ENCODE data around the gene MRPL38.
"Not testable (repeated sequence)": the region's sequence is repeated elsewhere in the genome, so short reads cannot be mapped to it uniquely, and the experiment has no call there.

The MRPL38 gene

GRCh38 chr17:75891605-75892555 lies 12.8 kb downstream of the MRPL38 start:
- no peak overlapping the region for H3K27ac ChIP-seq
- no peak overlapping the region for H3K4me2 ChIP-seq
- no peak overlapping the region for H3K4me3 ChIP-seq
- H3K36me3 ChIP-seq: peaks cover 46% of the 10 kb centered on the region
- H3K4me1 ChIP-seq: peaks cover 37% of the 10 kb centered on the region
- TF ChIP-seq Cebpa-rat (IDR thresholded peaks at IDR 0.05): no peak
- H3K9ac ChIP-seq: no peak overlapping the region
- no peaks in the 10 kb centered on the region for H3K27me3 ChIP-seq
- peaks cover 50% of the 10 kb centered on the region for H4K20me1 ChIP-seq
- no peaks in the 10 kb centered on the region for H3K9me3 ChIP-seq

- Histone ChIP-seq H3K4me2 (no peak overlapping the region), H4K20me1 (peaks cover 50% of the 10 kb centered on the region), H3K9ac (no peak overlapping the region), H3K27me3 (no peaks in the 10 kb centered on the region), H3K27ac (no peak overlapping the region), H3K4me1 (peaks cover 40% of the 10 kb centered on the region), H3K36me3 (peaks cover 46% of the 10 kb centered on the region), H3K9me3 (no peaks in the 10 kb centered on the region), H3K4me3 (no peak overlapping the region)
- TF ChIP-seq Cebpa-rat (IDR thresholded peaks at IDR 0.05): no peak
Observed at GRCh38 chr17:75891022-75891604, 13.6 kb downstream of the MRPL38 start.

GRCh38 chr17:75889454-75889853 lies 15.2 kb downstream of the MRPL38 start:
- H3K9ac ChIP-seq: no peak overlapping the region
- no peak overlapping the region for H3K4me2 ChIP-seq
- H3K4me3 ChIP-seq: no peak overlapping the region
- no peak overlapping the region for H3K27ac ChIP-seq
- TF ChIP-seq Cebpa-rat (IDR thresholded peaks at IDR 0.05): no peak
- H3K27me3 ChIP-seq: no peaks in the 10 kb centered on the region
- H3K36me3 ChIP-seq: peaks cover 46% of the 10 kb centered on the region
- no peaks in the 10 kb centered on the region for H3K9me3 ChIP-seq
- peaks cover 43% of the 10 kb centered on the region for H4K20me1 ChIP-seq
- peaks cover 32% of the 10 kb centered on the region for H3K4me1 ChIP-seq

GRCh38 chr17:75888484-75888883 lies 16.2 kb downstream of the MRPL38 start:
- Histone ChIP-seq H3K9ac (no peak overlapping the region), H3K36me3 (peaks cover 46% of the 10 kb centered on the region), H3K4me1 (peaks cover 23% of the 10 kb centered on the region), H3K27me3 (no peaks in the 10 kb centered on the region), H4K20me1 (peaks cover 33% of the 10 kb centered on the region), H3K9me3 (no peaks in the 10 kb centered on the region), H3K4me3 (no peak overlapping the region), H3K27ac (no peak overlapping the region), H3K4me2 (no peak overlapping the region)
- no peak for TF ChIP-seq Cebpa-rat (IDR thresholded peaks at IDR 0.05)

- not testable (repeated sequence) for H3K9me3 ChIP-seq, H3K9ac ChIP-seq, H3K27ac ChIP-seq, H3K27me3 ChIP-seq, H4K20me1 ChIP-seq, H3K4me3 ChIP-seq, H3K4me2 ChIP-seq
- H3K4me1 ChIP-seq: peaks cover 38% of the 10 kb centered on the region
- peaks cover 23% of the 10 kb centered on the region for H3K36me3 ChIP-seq
Observed at GRCh38 chr17:75885860-75886259, 18.8 kb downstream of the MRPL38 start.

GRCh38 chr17:75885431-75885830 lies 19.3 kb downstream of the MRPL38 start:
- H3K27ac ChIP-seq: no peak overlapping the region
- H3K9me3 ChIP-seq: no peaks in the 10 kb centered on the region
- no peak overlapping the region; the same call in 1 of the 2 replicates for H3K4me2 ChIP-seq
- H3K4me3 ChIP-seq: no peak overlapping the region
- H3K36me3 ChIP-seq: peaks cover 19% of the 10 kb centered on the region
- H3K9ac ChIP-seq: no peak overlapping the region
- H3K27me3 ChIP-seq: peaks cover 5% of the 10 kb centered on the region
- H3K4me1 ChIP-seq: peaks cover 43% of the 10 kb centered on the region
- H4K20me1 ChIP-seq: peaks cover 3% of the 10 kb centered on the region; the same call in 1 of the 2 replicates
- no peak for TF ChIP-seq Cebpa-rat (IDR thresholded peaks at IDR 0.05)

GRCh38 chr17:75881678-75882454 lies 22.8 kb downstream of the MRPL38 start:
- Histone ChIP-seq H3K4me1 (peaks cover 66% of the 10 kb centered on the region), H3K4me3 (no peak overlapping the region), H3K4me2 (peak overlapping the region; percentile 78), H3K27me3 (peaks cover 40% of the 10 kb centered on the region), H4K20me1 (no peaks in the 10 kb centered on the region; the same call in 1 of the 2 replicates), H3K27ac (peak overlapping the region; percentile 47; the same call in 1 of the 2 replicates), H3K36me3 (no peaks in the 10 kb centered on the region), H3K9me3 (no peaks in the 10 kb centered on the region), H3K9ac (no peak overlapping the region)
- TF ChIP-seq Cebpa-rat (IDR thresholded peaks at IDR 0.05): peak; percentile 94

GRCh38 chr17:75880266-75880665 lies 24.4 kb downstream of the MRPL38 start:
- no peaks in the 10 kb centered on the region for H3K36me3 ChIP-seq
- no peak overlapping the region for H3K4me3 ChIP-seq
- peaks cover 52% of the 10 kb centered on the region for H3K27me3 ChIP-seq
- H3K4me2 ChIP-seq: peak overlapping the region; percentile 78; the same call in 1 of the 2 replicates
- H3K4me1 ChIP-seq: peaks cover 73% of the 10 kb centered on the region
- H3K27ac ChIP-seq: no peak overlapping the region
- no peaks in the 10 kb centered on the region; the same call in 1 of the 2 replicates for H4K20me1 ChIP-seq
- H3K9me3 ChIP-seq: no peaks in the 10 kb centered on the region
- no peak for TF ChIP-seq Cebpa-rat (IDR thresholded peaks at IDR 0.05)
- no peak overlapping the region for H3K9ac ChIP-seq

GRCh38 chr17:75878174-75878998 lies 26.3 kb downstream of the MRPL38 start, which contains the start of gene TRIM47:
Gene TRIM47 (minus strand): TSS chr17:75878581. CDS start chr17:75878548, 33 bp downstream.
- Histone ChIP-seq H3K9ac (peak within 1 kb of the TSS; percentile 49), H3K4me3 (peak within 1 kb of the TSS; percentile 63), H3K27me3 (peaks cover 52% of the 10 kb centered on the region), H3K4me1 (peaks cover 84% of the 10 kb centered on the region), H3K27ac (peak within 1 kb of the TSS; percentile 28), H3K4me2 (peak within 1 kb of the TSS; percentile 93), H3K9me3 (no peaks in the 10 kb centered on the region), H3K36me3 (no peaks in the 10 kb centered on the region), H4K20me1 (no peaks in the 10 kb centered on the region; the same call in 1 of the 2 replicates)
- TF ChIP-seq Cebpa-rat (IDR thresholded peaks at IDR 0.05): no peak

All from BLaER1 (cell line).